Neural cell (in vitro differentiated cells): ENCODE results near the gene YY1.

ENCODE experiments used
- EP300 ChIP-seq: fragments of 450-650 bp; conservative IDR thresholded peaks from 2 replicates; pipeline ENCODE4 v1.6.1; 2014; ENCODE audit warnings: antibody characterized with exemption, mild to moderate bottlenecking, moderate library complexity; ENCODE audit not compliant: poor library complexity, severe bottlenecking
- EZH2 ChIP-seq: fragments of 200-600, 300-800 bp; shearing (Covaris generic), sonication (generic); IDR thresholded peaks from 2 replicates; pipeline ENCODE4 v1.6.1; 2014; ENCODE audit warnings: antibody characterized with exemption, low read length, borderline replicate concordance, mild to moderate bottlenecking; ENCODE audit not compliant: insufficient read depth, poor library complexity, severe bottlenecking
- MXI1 ChIP-seq: fragments of 450-650 bp; conservative IDR thresholded peaks from 2 replicates; pipeline ENCODE4 v1.6.1; 2014; ENCODE audit warnings: antibody characterized with exemption, mild to moderate bottlenecking; ENCODE audit not compliant: poor library complexity, severe bottlenecking
- POLR2AphosphoS5 ChIP-seq: IDR thresholded peaks from 2 replicates; pipeline ENCODE4 v1.6.1; 2012
- RAD21 ChIP-seq: fragments of 450-650 bp; conservative IDR thresholded peaks from 2 replicates; pipeline ENCODE4 v1.6.1; 2014; ENCODE audit warnings: antibody characterized with exemption, mild to moderate bottlenecking, moderate library complexity
- REST ChIP-seq: IDR thresholded peaks from 2 replicates; pipeline ENCODE4 v1.6.1; 2012; ENCODE audit warnings: borderline replicate concordance
- SMC3 ChIP-seq: fragments of 450-650 bp; conservative IDR thresholded peaks from 2 replicates; pipeline ENCODE4 v1.6.1; 2014; ENCODE audit warnings: antibody characterized with exemption, mild to moderate bottlenecking, moderate library complexity; ENCODE audit not compliant: poor library complexity
- TAF1 ChIP-seq: IDR thresholded peaks from 2 replicates; pipeline ENCODE4 v1.6.1; 2012; ENCODE audit warnings: low read depth
- TF ChIP-seq, protein P1 (sequence below): fragments of 450-650 bp; IDR thresholded peaks from 2 replicates; pipeline ENCODE4 v1.5.1; 2014; ENCODE audit warnings: antibody characterized with exemption, mild to moderate bottlenecking, moderate library complexity; ENCODE audit not compliant: poor library complexity, severe bottlenecking

- TF ChIP-seq, protein P1, sequence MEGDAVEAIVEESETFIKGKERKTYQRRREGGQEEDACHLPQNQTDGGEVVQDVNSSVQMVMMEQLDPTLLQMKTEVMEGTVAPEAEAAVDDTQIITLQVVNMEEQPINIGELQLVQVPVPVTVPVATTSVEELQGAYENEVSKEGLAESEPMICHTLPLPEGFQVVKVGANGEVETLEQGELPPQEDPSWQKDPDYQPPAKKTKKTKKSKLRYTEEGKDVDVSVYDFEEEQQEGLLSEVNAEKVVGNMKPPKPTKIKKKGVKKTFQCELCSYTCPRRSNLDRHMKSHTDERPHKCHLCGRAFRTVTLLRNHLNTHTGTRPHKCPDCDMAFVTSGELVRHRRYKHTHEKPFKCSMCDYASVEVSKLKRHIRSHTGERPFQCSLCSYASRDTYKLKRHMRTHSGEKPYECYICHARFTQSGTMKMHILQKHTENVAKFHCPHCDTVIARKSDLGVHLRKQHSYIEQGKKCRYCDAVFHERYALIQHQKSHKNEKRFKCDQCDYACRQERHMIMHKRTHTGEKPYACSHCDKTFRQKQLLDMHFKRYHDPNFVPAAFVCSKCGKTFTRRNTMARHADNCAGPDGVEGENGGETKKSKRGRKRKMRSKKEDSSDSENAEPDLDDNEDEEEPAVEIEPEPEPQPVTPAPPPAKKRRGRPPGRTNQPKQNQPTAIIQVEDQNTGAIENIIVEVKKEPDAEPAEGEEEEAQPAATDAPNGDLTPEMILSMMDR, result no peak
- no peak for TF ChIP-seq EZH2
- TF ChIP-seq RAD21, result no peak
- no peak for TF ChIP-seq TAF1
- TF ChIP-seq POLR2AphosphoS5, result no peak
- no peak for TF ChIP-seq EP300
- no peak for TF ChIP-seq MXI1
- no peak for TF ChIP-seq REST
- no peak for TF ChIP-seq SMC3
These were observed 49.6 kb downstream of the YY1 start for GRCh38 chr14:100288382-100289185.
